ENCODE measurements around the gene IRF3.

Gene IRF3

DNA sequence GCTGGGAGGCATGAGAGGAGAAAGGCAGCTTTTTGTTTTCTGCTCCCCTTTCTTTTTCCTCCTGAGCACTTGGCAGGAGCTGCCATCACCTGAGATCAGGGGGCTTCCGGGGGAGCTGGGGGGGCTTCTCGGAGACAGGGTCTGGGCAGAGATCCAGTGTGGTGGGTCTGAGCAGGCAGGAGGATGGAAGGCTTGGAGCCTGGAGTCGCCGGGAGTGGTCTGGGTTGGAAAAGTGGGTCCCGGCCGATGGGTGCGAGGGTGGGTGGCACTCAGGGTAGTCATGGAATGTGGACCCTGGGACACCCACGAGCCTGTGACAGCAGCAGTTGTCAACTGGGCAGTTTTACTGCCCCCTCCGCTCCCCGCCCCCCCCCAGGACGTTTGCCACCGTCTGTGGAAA, 21.5 kb upstream of the IRF3 start:
- no peak for DNase-seq

DNA sequence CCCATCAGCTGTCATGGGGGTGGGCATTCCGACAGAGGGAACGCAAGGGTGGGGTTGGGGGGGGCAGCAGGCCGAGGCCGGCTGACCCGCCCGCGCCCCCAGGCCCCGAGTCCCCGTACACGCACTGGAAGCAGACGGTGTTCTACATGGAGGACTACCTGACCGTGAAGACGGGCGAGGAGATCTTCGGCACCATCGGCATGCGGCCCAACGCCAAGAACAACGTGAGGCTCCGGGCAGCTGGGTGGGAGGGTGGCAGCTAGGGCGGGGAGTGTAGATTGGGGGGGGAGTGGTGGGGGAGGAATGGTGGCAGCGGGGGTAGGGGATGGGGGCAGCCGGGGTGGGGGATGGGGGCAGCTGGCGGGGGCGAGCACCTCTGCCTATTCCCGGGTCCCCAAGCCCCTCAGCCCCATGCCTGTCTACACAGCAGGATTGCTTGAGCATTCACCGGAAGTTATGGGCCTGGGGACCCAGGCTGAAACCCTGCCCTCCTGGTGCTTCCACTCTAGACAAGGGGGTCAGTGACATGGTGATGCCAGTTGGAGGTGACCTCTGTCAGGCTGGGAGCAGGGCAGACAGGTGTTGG, 20.9 kb upstream of the IRF3 start:
- DNase-seq: no peak

DNA sequence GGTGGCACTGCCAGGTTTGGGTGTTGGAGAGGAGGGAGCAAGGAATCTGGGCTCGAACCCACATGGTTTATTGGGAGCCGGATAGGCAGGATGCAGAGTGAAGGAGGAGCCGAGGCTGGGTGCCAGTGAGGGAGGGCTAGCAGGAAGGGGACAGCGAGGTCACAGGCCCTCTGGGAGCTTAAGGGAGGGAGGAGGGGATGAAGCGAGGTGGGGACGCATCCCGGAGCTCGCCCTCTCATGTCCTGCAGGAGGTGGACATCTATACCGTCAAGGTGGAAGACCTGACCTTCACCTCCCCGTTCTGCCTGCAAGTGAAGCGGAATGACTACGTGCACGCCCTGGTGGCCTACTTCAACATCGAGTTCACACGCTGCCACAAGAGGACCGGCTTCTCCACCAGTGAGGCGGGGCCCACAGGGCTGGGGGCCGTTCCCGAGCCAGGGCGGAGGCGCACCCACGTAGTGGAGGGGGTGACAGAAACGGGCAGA, 20.2 kb upstream of the IRF3 start:
- no peak for DNase-seq

DNA sequence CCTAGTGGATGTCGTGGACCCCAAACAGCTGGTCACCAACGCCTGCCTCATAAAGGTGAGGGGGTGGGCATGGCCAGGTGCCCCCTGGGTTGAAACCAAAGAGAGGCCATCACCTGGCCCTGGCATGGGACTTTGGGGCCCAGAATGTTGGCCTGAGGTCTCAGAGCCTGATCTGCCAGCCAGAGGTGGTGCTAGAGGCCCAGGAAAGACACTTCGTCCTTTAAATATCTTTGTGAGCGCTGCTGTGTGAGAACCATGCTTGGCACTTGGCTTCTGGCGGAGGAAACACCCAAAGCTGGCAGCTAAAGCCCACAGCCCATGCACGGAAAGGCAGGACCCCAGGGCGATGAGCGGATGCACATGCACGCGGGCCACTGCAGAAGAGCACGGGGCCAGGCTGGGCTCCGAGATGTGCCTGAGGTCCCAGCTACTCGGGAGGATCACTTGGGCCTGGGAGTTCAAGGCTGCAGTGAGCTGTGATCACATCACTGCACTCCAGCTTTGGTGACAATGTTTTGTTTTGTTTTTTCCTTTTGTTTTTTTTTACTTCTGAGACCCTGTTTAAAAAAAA, 19.4 kb upstream of the IRF3 start:
- DNase-seq: no peak

DNA sequence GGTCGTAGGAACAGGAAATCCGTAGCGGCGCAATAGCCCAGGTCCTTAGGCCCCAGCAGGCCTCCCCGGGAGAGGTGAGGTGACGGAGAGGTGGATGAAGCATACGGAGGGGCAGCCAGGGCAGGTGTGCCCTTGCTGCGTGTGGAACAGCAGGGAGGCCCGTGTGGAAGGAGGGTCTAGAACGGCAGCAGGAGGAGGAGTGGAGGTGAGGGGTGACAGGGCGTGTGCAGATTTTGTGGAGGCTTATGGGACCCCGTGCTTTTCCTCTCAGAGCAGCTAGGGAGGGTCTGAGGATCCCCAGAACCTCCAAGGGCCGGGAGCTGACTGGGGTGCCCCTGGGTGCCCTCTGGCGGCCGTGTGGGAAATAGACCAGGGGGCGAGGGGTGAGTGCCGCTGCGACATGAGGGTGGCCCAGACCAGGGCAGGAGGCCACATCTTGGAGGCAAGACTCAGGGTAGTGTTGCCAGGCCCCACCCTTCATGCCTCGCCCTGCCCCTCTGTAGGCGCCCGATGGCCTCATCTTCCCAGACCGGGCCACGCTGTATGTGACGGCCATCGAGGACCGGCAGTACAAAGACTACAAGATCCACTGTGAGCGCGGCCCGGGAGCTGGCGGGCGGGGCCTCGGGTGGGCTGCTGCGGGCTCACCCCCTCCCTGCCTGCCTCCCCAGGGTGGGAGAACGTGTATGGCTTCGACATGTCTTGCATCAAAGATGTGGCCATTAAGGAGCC, 18.8 kb upstream of the IRF3 start:
- no peak for DNase-seq

DNA sequence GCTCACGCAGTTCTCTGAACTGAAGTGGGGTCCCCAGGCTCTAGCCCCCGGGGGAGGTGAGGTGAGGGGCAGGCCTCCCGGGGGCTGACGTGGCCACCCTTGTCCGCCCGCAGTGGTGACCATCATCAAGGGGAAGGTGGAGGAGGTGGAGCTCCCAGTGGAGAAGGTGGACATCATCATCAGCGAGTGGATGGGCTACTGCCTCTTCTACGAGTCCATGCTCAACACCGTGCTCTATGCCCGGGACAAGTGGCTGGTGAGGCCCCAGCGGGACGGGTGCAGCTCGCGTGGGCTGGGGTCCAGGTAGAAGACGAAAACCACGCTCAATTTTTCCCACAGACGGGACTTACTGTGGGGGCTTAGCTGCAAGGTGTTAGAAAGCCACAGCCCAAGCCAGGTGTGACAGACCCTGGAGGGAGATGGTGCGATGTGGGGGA, 18.2 kb upstream of the IRF3 start:
- no peak for DNase-seq

DNA sequence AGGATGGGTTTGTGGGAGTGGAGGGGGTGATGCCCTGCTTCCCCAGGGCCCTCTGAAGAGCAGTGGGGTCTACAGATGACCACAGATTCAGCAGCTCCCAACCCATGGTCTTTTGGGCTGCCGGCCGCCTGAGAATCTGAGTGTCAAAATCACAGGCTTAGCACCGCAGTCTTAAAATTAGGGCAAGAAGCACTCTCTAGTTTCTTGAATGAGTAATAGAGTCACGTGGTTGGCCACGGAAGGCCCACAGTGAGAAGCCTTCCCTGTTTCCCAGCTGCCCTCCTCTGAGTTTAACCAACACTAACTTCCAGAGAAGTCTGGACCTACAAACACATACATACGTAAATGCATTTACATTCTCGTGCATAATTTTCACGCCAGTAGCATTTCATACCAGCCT, 16.6 kb upstream of the IRF3 start:
- DNase-seq: no peak

DNA sequence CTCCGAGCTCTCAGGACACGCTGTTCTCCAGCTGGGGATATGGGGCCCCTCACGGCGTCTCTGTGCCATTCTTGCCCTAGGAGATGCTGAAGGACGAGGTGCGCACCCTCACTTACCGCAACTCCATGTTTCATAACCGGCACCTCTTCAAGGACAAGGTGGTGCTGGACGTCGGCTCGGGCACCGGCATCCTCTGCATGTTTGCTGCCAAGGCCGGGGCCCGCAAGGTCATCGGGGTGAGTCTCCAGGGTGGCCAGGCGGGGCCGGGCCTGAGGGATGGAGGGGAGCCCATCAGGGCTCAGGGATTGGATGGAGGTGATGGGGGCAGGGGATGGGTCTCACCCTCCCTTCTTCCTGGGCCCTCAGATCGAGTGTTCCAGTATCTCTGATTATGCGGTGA, 16.2 kb upstream of the IRF3 start:
- DNase-seq: no peak

DNA sequence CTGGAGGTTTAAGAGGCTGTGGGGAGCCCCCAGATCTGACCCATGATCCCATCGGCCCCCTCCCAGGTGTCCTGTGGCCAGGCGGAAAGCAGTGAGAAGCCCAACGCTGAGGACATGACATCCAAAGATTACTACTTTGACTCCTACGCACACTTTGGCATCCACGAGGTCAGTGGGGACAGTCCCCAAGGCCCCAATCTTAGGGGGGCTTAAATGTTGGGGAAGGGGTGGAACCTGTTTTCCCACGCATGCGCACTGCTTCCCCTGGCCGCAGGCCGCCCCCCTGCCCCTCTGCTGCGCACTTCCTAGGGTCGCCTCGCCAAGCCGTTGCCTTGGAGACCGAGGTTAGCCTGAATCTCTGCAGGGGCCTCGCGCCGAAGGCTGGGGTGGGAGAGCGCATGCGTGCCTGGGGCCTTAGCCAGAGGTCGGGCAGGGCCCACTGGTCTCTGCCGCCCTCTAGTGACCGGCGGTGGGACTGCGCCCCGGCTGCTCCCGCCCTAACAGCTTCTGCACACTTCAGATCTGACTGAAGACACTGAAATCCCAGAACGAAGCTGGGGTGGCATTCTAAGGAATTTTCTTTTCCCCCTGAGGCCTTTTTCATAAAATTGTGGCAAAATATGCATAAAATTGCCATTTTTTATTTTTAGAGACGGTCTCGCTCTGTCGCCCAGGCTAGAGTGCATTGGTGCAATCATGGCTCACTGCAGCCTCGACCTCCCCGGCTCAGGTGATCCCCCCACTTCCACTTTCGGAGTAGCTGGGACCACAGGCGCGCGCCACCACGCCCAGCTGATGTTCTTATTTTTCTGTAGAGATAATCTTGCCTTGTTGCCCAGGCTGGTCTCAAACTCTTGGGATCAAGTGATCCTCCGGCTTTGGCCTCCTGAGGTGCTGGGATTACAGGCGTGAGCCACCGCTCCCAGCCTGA, 15.0 kb upstream of the IRF3 start:
- peak; percentile 71 for DNase-seq

DNA sequence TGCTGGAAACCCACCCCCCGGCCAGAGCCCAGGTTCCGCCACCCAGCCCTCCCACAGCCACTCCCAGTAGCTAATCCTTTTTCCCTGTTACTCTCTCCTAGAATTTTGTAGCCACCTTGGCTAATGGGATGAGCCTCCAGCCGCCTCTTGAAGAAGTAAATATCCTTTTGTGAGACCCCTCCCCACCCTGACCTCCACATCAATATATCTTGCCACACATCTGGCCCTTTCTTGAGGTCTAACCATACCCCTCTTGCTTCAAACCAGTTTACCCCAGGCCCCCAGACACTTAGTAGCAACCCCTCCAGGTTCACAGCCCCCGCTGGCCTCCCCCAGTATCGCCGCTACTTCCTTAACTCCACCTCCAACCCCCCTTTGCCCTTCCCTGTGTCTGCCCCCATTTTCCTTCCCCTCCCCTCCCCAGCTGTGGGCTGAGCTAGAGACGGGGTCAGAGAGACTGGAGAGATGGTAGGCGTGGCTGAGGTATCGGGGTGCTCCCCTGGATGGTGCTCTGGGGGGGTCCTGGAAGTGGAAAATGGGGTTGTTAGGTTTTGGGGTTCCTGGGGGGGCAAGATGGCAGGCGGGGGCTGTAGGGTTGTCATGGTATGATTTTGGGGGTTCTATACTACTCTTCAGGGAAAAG, 14.2 kb upstream of the IRF3 start:
- no peak for DNase-seq

DNA sequence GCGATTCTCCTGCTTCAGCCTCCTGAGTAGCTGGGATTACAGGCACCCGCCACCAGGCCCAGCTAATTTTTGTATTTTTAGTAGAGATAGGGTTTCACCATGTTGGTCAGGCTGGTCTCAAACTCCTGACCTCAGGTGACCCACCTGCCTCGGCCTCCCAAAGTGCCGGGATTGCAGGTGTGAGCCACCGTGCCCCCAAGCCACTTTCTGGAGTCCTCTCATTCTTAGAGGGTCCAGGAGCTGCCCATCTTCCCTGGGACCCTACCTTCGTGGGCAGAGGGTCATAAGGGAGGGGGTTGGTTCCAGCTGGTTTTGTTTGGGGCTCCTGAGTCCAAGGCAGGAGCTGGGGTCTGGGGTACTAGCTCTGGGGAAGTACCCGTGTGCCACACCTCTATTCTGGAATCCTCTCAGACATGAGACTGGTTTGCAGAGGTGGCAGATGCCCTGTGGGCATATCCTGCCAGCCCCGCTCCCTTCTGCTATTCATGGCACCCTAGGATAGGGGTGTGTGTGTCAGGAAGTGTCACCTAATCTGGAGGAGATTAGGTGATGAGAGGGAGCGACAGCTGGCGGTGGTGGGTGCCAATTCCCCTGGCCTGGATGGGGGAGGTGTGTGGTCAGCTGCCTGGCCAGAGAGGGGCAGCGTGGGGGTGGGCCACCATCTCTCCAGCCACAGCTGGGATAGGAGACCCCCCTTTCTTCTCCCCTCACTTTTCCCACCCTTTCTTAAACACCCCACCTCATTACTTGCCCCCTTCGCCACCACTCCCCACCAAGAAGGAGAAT, 13.5 kb upstream of the IRF3 start:
- no peak for DNase-seq

DNA sequence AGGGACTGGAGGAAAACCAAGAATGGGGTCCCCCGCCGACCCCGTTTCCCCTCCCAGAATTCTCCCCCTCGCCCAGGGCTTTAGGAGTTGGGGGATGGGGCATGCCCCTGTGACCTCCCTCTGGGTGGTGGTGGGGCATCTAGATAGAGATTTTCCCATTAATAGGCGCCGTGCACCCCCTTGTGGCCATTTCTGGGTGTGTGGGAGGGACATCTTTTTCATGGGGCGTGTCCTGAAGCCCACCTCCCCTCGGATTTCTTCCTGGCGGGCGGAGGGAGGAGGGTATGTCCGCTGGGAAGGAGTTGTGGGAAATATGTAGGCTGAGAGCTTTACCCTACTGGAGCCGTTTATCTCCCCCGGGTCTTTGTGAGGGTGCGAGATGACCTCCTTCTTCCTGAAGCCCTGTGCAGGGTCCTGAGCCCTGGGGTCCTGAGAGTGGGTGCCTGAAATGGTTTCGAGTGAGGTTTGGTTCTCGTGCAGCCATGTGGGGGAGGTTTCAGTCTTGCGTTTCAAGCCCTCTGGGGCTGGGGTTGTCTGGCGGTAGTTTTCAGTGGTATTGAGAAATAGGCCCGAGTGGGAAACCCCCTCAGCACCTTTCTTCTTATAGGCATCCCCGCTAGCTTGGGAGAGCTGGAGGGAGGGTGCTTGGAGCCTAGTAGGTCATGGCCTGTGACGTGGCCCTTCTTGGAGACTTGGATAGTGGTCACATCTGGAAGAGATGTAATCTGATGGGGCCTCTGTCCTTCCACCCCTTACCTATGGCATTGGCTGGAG, 12.4 kb upstream of the IRF3 start:
- DNase-seq: peak; percentile 56

DNA sequence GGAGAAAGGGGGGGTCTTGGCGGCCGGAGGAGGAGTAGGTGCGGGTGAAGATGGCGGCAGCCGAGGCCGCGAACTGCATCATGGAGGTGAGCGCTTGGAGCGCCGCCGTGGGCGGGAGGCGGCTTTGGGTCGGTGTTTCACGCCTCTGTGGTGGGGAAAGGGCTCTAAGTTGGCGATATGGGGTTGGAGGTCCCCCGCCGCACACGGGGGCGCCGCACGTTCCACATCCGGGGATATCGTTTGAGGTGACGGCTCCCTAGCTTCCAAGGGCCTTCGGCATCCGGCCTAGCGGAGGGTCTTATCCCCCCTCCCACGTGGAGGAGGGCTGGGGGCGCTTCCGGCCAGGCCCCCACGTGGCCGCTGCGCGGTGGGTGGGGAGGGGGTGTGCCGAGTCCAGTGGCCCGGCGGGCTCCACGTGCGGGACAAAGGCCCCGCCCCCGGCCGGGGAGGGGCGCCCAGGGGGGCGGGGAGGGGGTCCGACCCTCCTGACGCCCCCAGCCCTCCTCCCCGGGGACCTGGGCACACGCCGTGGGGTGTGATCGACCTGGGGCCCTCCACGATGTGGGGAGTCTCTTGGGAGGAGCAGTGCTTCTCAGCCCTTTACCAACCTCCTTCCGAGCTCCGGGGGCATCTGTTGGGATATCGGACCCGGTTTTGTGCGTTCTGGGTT, 11.7 kb upstream of the IRF3 start, which contains the start of gene PRMT1:
Gene PRMT1, plus strand, starts transcription at position 41 of the 670 bp plus-strand sequence. Its CDS starts 10 bp downstream, at position 51.
- no peak for DNase-seq

DNA sequence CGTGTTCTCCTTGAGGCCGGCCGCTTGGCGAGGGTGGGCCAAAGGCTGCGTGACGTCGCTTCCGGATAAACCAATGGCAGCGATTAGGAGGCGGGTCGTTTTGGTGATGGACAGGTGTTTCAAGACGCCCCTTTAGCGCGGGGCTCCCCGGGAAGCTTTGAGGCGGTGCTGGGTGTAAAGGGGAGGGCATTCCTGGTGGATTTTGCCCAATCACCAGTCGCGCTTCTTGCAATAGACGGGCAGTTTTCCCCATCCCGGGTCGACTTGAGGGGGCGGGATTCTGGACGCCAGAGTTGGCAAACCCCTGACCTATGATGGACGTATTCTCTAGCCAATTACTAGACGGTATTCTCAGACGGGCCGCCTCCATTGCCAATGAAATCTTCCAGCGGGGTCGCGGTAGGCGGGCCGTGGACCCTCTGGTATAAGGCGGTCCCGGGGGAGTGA, 11.2 kb upstream of the IRF3 start:
- DNase-seq: peak; percentile 100

DNA sequence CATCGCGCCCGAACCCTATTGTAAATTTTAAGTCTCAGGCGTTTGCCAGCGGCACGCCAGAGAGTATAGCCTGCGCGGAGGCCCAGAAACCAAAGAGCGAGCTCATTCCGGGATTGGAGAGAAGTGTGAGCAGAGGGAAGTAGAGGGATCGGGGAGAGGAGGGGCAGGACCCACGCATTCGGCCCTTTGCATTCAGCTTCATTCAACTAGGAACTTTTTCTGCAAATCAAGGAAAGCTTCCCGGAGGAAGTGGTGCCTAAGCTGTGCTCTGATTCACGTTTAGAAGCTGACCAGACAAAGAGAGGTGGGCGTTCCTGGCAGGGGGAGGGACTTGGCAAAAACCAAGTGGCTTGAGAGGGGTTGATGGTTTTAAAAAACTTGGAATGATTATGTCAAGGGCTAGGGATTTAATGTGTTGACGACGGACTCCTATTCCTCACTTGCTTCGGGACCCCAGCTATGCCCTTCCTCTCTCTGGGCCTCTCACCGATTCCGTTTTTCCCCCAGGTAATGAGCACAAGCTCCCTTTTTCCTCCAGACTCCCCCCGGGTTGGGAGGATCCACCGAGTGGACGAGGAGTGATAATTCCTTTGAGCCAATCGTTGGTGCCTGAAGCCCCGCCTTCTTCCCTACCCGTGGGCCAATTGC, 10.6 kb upstream of the IRF3 start:
- peak; percentile 61 for DNase-seq

DNA sequence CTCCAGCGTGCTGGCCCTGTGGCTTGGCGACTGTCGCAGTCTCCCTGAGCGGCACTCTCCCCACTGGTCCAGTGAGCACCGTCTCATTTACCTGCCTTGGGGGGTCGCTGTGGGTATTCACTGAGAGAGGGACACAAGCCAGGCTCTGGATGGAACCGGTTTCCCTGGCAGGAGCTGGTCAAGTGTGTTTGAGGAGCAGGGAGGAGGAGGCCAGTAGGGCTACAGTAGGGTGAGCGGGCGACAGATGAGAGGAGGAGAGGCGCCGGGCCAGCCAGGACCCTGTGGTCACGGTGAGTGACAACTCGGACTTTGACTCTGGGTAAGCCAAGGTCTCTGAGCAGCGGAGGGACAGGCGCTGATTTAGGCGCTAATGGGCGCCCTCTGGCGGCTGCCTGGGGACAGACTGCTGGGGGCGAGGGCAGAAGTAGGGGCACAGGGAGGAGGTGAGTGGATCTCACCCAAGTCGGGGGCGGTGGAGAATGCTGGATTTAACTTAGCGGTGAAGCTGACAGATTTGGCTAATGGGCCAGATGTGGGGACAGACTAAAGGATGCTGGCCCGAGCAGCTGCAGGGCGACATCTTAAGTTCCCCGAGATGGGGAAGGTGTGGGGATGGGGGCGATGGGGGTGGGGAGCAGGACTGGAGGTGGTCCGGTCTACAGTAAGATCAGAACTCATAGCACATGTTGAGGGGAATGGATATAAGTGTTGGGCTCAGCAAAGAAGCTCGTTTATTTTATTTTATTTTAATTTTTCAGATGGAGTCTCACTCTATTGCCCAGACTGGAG, 6.7 kb upstream of the IRF3 start:
- DNase-seq: peak; percentile 71

DNA sequence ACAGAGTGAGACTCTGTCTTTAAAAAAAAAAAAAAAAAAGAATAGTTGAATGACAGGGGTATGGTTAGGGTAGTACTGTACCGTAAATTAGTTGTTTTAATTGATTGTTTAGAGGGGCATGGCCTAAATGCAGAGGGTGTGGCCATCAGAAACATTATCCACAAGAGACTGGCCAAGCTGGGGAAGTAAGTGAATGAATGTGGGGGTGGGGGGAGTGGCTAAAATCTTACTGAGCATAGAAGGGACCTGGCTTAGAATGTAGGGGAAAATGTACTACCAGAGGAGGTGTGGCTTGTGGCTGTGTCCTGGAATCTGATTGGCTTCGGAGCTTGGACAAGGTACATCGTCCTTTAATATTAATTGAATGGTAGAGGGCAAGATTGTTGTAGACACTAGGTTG, 3.9 kb upstream of the IRF3 start:
- no peak for DNase-seq

DNA sequence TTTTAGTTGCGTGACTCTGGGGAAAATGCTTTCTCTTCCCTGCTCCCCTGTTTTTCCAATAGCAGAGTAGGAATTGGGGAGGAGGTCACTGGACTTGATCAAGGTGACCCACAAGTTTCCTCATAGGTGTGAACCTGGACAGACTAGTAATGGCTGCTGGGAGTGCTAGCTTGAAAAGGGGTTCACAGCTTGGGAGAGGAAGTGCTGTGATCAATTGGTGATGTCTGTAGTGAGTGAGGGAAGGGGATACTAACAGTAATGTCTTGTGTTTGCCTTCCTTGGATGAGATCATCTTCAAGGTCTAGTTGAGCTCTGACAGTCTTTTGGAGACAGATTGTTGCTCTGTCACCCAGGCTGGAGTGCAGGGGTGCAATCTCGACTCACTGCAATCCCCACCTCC, 1.8 kb upstream of the IRF3 start:
- DNase-seq: no peak

DNA sequence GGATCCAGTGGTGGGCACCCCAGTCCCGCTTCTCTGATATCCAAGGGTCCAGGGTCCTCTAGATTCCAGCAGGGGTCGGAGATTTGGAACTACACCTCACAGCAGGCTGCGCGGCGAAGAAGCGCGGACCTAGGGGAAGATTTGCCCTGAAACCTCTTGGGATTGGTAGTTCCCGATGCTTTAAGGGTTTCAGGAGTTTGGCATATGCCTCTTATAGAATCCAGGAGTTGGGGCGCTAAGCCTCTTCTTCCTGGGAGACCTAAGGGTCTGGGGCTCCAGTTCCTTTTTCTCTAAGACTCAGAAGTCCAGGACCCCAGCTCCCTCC, 425 bp upstream of the IRF3 start:
- DNase-seq: no peak

Data from DMS79 (cell line).